K562 (cell line): ENCODE results near the gene UPF2. TPM values are rescaled to one million over a fixed set of nuclear protein-coding genes. Genes with fewer than 3 reads are reported as not detected.

Source experiments
- CREBBP ChIP-seq: IDR thresholded peaks from one replicate; pipeline ENCODE4 v1.6.1; 2012; ENCODE audit warnings: low read depth, mild to moderate bottlenecking, control low read depth, inconsistent platforms, low read length
- ETS2 ChIP-seq: IDR thresholded peaks from 2 replicates; pipeline ENCODE4 v1.6.1; 2016; ENCODE audit warnings: borderline replicate concordance, missing genetic modification characterization, mild to moderate bottlenecking, moderate library complexity, missing compliant biosample characterization; ENCODE audit not compliant: poor library complexity, severe bottlenecking
- FOXO4 ChIP-seq: fragments of 450-650 bp; formaldehyde crosslinking; IDR thresholded peaks from 2 replicates; pipeline ENCODE4 v1.4.0; 2020; ENCODE audit warnings: mild to moderate bottlenecking, moderate library complexity
- HES1 ChIP-seq: fragments of 450-650 bp; IDR thresholded peaks from 2 replicates; pipeline ENCODE4 v1.6.1; 2016; ENCODE audit warnings: low read depth, mild to moderate bottlenecking, moderate library complexity
- HEY1 ChIP-seq: fragments of 250-450 bp; sonication (Bioruptor Pico); IDR thresholded peaks from 2 replicates; pipeline ENCODE4 v1.5.0; 2020; ENCODE audit warnings: mild to moderate bottlenecking, moderate library complexity, borderline replicate concordance
- POU5F1 ChIP-seq: fragments of 150-350 bp; IDR thresholded peaks from 2 replicates; pipeline ENCODE4 v1.6.1; 2014; ENCODE audit warnings: borderline replicate concordance, low read length, low read depth, mild to moderate bottlenecking; ENCODE audit not compliant: partially characterized antibody
- TEAD2 ChIP-seq: fragments of 450-650 bp; IDR thresholded peaks from 2 replicates; pipeline ENCODE4 v1.6.1; 2016; ENCODE audit warnings: missing genetic modification characterization, control low read depth, missing compliant biosample characterization
- polyA plus RNA-seq, 8 experiments: library from polyadenylated mRNA; depleted of rRNA in 4 of 8; stranded (reverse) in 5 of 8; unstranded in 3 of 8; fragments of >200 nt; fragmentation: Nextera tagmentation in 2 of 8; fragmentation: Illumina TruSeq in 1 of 8; extraction: Ambion mirVana in 2 of 8; extraction: Trizol in 1 of 8; gene quantifications; 2 replicates each; pipeline versions ENCODE4 v1.2.1 to v1.2.3, GENCODE V29; 2011 to 2014; ENCODE audit warnings: inconsistent platforms in 1 of 8, missing spikeins in 1 of 8
- total RNA-seq, 7 experiments: library from RNA; depleted of rRNA in 6 of 7; stranded (reverse); fragments of >200 nt in 6 of 7; fragmentation: Illumina TruSeq in 2 of 7; extraction: Trizol in 2 of 7; gene quantifications; 2 replicates each; pipeline versions ENCODE4 v1.2.1 to v1.2.3, GENCODE V29; 2011 to 2021; ENCODE audit warnings: low replicate concordance in 1 of 7
- TF ChIP-seq, protein P1 (sequence below): fragments of 200-600 bp; sonication (generic); IDR thresholded peaks from one replicate; pipeline ENCODE4 v1.6.1; 2012; ENCODE audit warnings: mild to moderate bottlenecking, low read depth, low read length, inconsistent platforms
- TF ChIP-seq, protein P2 (sequence below): fragments of 450-650 bp; IDR thresholded peaks from 2 replicates; pipeline ENCODE4 v1.6.1; 2016; ENCODE audit warnings: missing biosample characterization, missing genetic modification characterization

Gene UPF2
- total and polyA plus RNA-seq, 9 of the 15 experiments (the other 6 are each of a cell fraction or from before 2014, with no cell fraction given): 13.9 to 37.7 (median 23.7) TPM

- TF ChIP-seq FOXO4: no peak
- TF ChIP-seq CREBBP: no peak
- TF ChIP-seq, protein P1, sequence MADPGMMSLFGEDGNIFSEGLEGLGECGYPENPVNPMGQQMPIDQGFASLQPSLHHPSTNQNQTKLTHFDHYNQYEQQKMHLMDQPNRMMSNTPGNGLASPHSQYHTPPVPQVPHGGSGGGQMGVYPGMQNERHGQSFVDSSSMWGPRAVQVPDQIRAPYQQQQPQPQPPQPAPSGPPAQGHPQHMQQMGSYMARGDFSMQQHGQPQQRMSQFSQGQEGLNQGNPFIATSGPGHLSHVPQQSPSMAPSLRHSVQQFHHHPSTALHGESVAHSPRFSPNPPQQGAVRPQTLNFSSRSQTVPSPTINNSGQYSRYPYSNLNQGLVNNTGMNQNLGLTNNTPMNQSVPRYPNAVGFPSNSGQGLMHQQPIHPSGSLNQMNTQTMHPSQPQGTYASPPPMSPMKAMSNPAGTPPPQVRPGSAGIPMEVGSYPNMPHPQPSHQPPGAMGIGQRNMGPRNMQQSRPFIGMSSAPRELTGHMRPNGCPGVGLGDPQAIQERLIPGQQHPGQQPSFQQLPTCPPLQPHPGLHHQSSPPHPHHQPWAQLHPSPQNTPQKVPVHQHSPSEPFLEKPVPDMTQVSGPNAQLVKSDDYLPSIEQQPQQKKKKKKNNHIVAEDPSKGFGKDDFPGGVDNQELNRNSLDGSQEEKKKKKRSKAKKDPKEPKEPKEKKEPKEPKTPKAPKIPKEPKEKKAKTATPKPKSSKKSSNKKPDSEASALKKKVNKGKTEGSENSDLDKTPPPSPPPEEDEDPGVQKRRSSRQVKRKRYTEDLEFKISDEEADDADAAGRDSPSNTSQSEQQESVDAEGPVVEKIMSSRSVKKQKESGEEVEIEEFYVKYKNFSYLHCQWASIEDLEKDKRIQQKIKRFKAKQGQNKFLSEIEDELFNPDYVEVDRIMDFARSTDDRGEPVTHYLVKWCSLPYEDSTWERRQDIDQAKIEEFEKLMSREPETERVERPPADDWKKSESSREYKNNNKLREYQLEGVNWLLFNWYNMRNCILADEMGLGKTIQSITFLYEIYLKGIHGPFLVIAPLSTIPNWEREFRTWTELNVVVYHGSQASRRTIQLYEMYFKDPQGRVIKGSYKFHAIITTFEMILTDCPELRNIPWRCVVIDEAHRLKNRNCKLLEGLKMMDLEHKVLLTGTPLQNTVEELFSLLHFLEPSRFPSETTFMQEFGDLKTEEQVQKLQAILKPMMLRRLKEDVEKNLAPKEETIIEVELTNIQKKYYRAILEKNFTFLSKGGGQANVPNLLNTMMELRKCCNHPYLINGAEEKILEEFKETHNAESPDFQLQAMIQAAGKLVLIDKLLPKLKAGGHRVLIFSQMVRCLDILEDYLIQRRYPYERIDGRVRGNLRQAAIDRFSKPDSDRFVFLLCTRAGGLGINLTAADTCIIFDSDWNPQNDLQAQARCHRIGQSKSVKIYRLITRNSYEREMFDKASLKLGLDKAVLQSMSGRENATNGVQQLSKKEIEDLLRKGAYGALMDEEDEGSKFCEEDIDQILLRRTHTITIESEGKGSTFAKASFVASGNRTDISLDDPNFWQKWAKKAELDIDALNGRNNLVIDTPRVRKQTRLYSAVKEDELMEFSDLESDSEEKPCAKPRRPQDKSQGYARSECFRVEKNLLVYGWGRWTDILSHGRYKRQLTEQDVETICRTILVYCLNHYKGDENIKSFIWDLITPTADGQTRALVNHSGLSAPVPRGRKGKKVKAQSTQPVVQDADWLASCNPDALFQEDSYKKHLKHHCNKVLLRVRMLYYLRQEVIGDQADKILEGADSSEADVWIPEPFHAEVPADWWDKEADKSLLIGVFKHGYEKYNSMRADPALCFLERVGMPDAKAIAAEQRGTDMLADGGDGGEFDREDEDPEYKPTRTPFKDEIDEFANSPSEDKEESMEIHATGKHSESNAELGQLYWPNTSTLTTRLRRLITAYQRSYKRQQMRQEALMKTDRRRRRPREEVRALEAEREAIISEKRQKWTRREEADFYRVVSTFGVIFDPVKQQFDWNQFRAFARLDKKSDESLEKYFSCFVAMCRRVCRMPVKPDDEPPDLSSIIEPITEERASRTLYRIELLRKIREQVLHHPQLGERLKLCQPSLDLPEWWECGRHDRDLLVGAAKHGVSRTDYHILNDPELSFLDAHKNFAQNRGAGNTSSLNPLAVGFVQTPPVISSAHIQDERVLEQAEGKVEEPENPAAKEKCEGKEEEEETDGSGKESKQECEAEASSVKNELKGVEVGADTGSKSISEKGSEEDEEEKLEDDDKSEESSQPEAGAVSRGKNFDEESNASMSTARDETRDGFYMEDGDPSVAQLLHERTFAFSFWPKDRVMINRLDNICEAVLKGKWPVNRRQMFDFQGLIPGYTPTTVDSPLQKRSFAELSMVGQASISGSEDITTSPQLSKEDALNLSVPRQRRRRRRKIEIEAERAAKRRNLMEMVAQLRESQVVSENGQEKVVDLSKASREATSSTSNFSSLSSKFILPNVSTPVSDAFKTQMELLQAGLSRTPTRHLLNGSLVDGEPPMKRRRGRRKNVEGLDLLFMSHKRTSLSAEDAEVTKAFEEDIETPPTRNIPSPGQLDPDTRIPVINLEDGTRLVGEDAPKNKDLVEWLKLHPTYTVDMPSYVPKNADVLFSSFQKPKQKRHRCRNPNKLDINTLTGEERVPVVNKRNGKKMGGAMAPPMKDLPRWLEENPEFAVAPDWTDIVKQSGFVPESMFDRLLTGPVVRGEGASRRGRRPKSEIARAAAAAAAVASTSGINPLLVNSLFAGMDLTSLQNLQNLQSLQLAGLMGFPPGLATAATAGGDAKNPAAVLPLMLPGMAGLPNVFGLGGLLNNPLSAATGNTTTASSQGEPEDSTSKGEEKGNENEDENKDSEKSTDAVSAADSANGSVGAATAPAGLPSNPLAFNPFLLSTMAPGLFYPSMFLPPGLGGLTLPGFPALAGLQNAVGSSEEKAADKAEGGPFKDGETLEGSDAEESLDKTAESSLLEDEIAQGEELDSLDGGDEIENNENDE: no peak
- no peak for TF ChIP-seq TEAD2 (tag)
- TF ChIP-seq HEY1 (CRISPR knock-in tag): no peak
- TF ChIP-seq POU5F1: no peak
- no peak for TF ChIP-seq ETS2 (tag)
- TF ChIP-seq HES1: 0 out of 2 replicates have a peak, but pooled peaks have one; percentile 28
- TF ChIP-seq, protein P2, sequence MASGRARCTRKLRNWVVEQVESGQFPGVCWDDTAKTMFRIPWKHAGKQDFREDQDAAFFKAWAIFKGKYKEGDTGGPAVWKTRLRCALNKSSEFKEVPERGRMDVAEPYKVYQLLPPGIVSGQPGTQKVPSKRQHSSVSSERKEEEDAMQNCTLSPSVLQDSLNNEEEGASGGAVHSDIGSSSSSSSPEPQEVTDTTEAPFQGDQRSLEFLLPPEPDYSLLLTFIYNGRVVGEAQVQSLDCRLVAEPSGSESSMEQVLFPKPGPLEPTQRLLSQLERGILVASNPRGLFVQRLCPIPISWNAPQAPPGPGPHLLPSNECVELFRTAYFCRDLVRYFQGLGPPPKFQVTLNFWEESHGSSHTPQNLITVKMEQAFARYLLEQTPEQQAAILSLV (tag): peak; percentile 44; the same call in 1 of the 2 replicates
Measured at GRCh38 chr10:11898372-11899066, 144.1 kb downstream of the UPF2 start (continued).
